Neural progenitor cell (in vitro differentiated cells): ENCODE data around the gene PRPH.

Experiments
- EZH2 ChIP-seq: fragments of 200-600 bp; sonication (generic); IDR thresholded peaks from 2 replicates; pipeline ENCODE4 v1.6.1; 2017; ENCODE audit warnings: antibody characterized with exemption, mild to moderate bottlenecking, moderate library complexity
- TF ChIP-seq, protein P1 (sequence below): fragments of 200-600 bp; sonication (generic); IDR thresholded peaks from 2 replicates; pipeline ENCODE4 v1.5.1; 2017; ENCODE audit warnings: antibody characterized with exemption, mild to moderate bottlenecking

DNA sequence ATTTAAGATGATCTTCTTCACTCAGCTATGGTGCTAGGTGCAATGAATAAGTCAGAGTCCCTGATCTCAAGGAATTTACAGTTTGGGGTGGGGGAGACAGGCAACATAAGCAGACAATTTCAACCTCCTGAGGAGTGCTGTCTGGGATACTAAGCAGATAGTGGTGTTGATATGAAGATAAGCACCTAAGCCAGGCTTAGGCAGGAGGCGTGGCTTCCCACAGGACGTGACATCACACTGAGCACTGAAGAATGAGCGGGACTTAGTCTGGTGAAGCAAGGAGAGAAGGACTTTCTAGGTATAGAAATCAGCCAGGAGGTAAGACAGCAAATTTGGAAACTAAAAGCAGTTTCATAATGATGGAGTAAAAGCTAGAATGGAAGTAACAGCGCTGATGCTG is 6.8 kb downstream of the PRPH start:
- TF ChIP-seq, protein P1, sequence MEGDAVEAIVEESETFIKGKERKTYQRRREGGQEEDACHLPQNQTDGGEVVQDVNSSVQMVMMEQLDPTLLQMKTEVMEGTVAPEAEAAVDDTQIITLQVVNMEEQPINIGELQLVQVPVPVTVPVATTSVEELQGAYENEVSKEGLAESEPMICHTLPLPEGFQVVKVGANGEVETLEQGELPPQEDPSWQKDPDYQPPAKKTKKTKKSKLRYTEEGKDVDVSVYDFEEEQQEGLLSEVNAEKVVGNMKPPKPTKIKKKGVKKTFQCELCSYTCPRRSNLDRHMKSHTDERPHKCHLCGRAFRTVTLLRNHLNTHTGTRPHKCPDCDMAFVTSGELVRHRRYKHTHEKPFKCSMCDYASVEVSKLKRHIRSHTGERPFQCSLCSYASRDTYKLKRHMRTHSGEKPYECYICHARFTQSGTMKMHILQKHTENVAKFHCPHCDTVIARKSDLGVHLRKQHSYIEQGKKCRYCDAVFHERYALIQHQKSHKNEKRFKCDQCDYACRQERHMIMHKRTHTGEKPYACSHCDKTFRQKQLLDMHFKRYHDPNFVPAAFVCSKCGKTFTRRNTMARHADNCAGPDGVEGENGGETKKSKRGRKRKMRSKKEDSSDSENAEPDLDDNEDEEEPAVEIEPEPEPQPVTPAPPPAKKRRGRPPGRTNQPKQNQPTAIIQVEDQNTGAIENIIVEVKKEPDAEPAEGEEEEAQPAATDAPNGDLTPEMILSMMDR, result no peak
- no peak for TF ChIP-seq EZH2
